ENCODE results near the gene SLC39A1.

DNA sequence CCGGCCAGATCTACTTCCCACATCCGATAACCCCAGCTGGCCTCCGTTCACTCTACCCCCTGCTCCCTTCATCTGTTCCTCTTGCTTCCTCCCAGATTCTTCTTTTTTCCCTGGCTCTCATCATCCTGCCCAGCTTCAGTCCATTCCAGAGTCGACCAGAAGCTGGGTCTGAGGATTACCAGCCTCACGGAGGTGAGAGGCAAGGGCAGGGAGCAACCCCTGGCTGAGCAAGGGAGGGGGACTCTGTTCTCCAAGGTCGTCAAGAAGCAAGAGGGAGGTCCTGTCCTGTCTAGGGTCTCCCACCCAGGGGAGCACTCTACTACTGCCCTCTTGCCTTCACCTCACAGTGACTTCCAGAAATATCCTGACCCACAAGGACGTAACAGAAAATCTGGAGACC lies 10.2 kb upstream of the SLC39A1 start:
- TF ChIP-seq GATA3 (IDR thresholded peaks at IDR 0.05; ENCODE audit: low read depth, low read length) (no peak), GATA2 (IDR thresholded peaks at IDR 0.05; ENCODE audit: low read depth, low read length) (no peak)

Data from SH-SY5Y (cell line).